GM23338 (cell line): ENCODE measurements around the gene TMEM222. TPM values are rescaled to one million over a fixed set of nuclear protein-coding genes. Genes with fewer than 3 reads are reported as not detected.
A peak's percentile ranks its signal among the peaks of the same experiment; 100 is the strongest.

Experiments used
- ATAC-seq: fragments of 200-7000 bp; cut with Tn5 transposase; 3 replicates; pipeline ENCODE4 v1.9.1; 2020
- DNase-seq: peaks from one replicate; pipeline ENCODE4 v3.0.0-alpha.2; 2015; ENCODE audit warnings: low spot score
- H2AFZ ChIP-seq: fragments of 200-600 bp; sonication (generic); 2 replicates; pipeline ENCODE4 v1.8.0; 2016; ENCODE audit warnings: antibody characterized with exemption, mild to moderate bottlenecking, moderate library complexity
- H3F3A ChIP-seq: fragments of 200-600 bp; sonication (generic); replicated peaks from 2 replicates; pipeline ENCODE4 v1.8.0; 2017; ENCODE audit warnings: antibody characterized with exemption, mixed run types, low read depth
- H3K27ac ChIP-seq: fragments of 200-600 bp; sonication (generic); 2 replicates; pipeline ENCODE4 v1.6.1; 2016; ENCODE audit warnings: low read depth
- H3K27me3 ChIP-seq: fragments of 200-600 bp; sonication (generic); 2 replicates; pipeline ENCODE4 v1.8.0; 2016; ENCODE audit warnings: mild to moderate bottlenecking, mixed run types, moderate library complexity; ENCODE audit not compliant: insufficient read depth
- H3K36me3 ChIP-seq: fragments of 200-600 bp; sonication (generic); 2 replicates; pipeline ENCODE4 v1.8.0; 2016; ENCODE audit warnings: mild to moderate bottlenecking; ENCODE audit not compliant: insufficient read depth
- H3K4me1 ChIP-seq: fragments of 200-600 bp; sonication (generic); 2 replicates; pipeline ENCODE4 v1.8.0; 2016; ENCODE audit warnings: mild to moderate bottlenecking, moderate library complexity; ENCODE audit not compliant: insufficient read depth
- H3K4me2 ChIP-seq: fragments of 200-600 bp; sonication (generic); 2 replicates; pipeline ENCODE4 v1.7.1; 2017; ENCODE audit warnings: mixed run types
- H3K4me3 ChIP-seq: fragments of 200-600 bp; sonication (generic); 2 replicates; pipeline ENCODE4 v1.6.1; 2016; ENCODE audit warnings: mixed run types
- H3K79me2 ChIP-seq: fragments of 200-600 bp; sonication (generic); replicated peaks from 2 replicates; pipeline ENCODE4 v1.8.0; 2017; ENCODE audit warnings: mild to moderate bottlenecking; ENCODE audit not compliant: insufficient read depth
- H3K9me2 ChIP-seq: fragments of 200-600 bp; sonication (generic); 2 replicates; pipeline ENCODE4 v1.8.0; 2017; ENCODE audit not compliant: insufficient read depth
- H4K20me1 ChIP-seq: fragments of 200-600 bp; sonication (generic); replicated peaks from 2 replicates; pipeline ENCODE4 v1.8.0; 2017; ENCODE audit warnings: mild to moderate bottlenecking; ENCODE audit not compliant: insufficient read depth
- H3K27ac Mint-ChIP-seq: 2 replicates; pipeline ENCODE4 v1.8.0; 2020; ENCODE audit warnings: inconsistent platforms, mild to moderate bottlenecking, moderate library complexity, mixed read lengths
- H3K27me3 Mint-ChIP-seq: 3 replicates; pipeline ENCODE4 v1.8.0; 2022; ENCODE audit warnings: low read depth, mild to moderate bottlenecking, moderate library complexity, mixed read lengths, inconsistent platforms; ENCODE audit not compliant: insufficient read depth, poor library complexity
- H3K36me3 Mint-ChIP-seq: 3 replicates; pipeline ENCODE4 v1.8.0; 2021; ENCODE audit warnings: low read depth, mild to moderate bottlenecking, inconsistent platforms, moderate library complexity, mixed read lengths
- H3K4me1 Mint-ChIP-seq: 3 replicates; pipeline ENCODE4 v1.8.0; 2020; ENCODE audit warnings: mild to moderate bottlenecking, inconsistent platforms, mixed read lengths
- H3K4me3 Mint-ChIP-seq: 3 replicates; pipeline ENCODE4 v1.8.0; 2021; ENCODE audit warnings: moderate library complexity, mild to moderate bottlenecking, inconsistent platforms, mixed read lengths
- H3K9me3 Mint-ChIP-seq: 3 replicates; pipeline ENCODE4 v1.8.0; 2020; ENCODE audit warnings: moderate library complexity, mild to moderate bottlenecking, inconsistent platforms, mixed read lengths
- CTCF ChIP-seq, 2 experiments: fragments of 200-600 bp in 1 of 2; sonication (generic) in 1 of 2; conservative IDR thresholded peaks; 2 replicates each; pipeline versions ENCODE4 v1.5.1 to v1.6.1; 2016 to 2017; ENCODE audit warnings: antibody characterized with exemption in 2 of 2, low read depth in 2 of 2, mild to moderate bottlenecking in 2 of 2, moderate library complexity in 1 of 2
- EZH2phosphoT487 ChIP-seq: fragments of 200-600 bp; sonication (generic); IDR thresholded peaks from one replicate; pipeline ENCODE4 v1.8.1; 2018; ENCODE audit warnings: antibody characterized with exemption; ENCODE audit not compliant: unreplicated experiment
- REST ChIP-seq: IDR thresholded peaks from one replicate; pipeline ENCODE4 v1.6.1; 2018; ENCODE audit warnings: antibody characterized with exemption; ENCODE audit not compliant: unreplicated experiment
- STAT1 ChIP-seq: IDR thresholded peaks from one replicate; pipeline ENCODE4 v1.6.1; 2016; ENCODE audit warnings: antibody characterized with exemption; ENCODE audit not compliant: unreplicated experiment
- ZNF331 ChIP-seq: fragments of 250-450 bp; sonication (Bioruptor Pico); IDR thresholded peaks from 2 replicates; pipeline ENCODE4 v1.5.0; 2020; ENCODE audit warnings: low read depth, mild to moderate bottlenecking, moderate library complexity
- polyA plus RNA-seq: library from polyadenylated mRNA; unstranded; fragments of >200 nt; fragmentation: Nextera tagmentation; extraction: Ambion mirVana; gene quantifications from 2 replicates; pipeline ENCODE4 v1.2.1, GENCODE V29; 2016
- total RNA-seq: library from RNA; depleted of rRNA; stranded (reverse); fragments of >200 nt; shearing (Covaris generic); gene quantifications from 2 replicates; pipeline ENCODE4 v1.2.3, GENCODE V29; 2014

Gene TMEM222
- total and polyA plus RNA-seq, 2 experiments from 2014 or later, result 17.8 to 22.6 TPM

GRCh38 chr1:27306892-27307761 is 14.8 kb upstream of the TMEM222 start (continued):
- TF ChIP-seq CTCF (conservative IDR thresholded peaks at IDR 0.05; ENCODE audit: low read depth in 2 of 2), result peak; percentile 50 to 73
- no peak for TF ChIP-seq ZNF331 (CRISPR knock-in tag)
- TF ChIP-seq EZH2phosphoT487, result no peak

GRCh38 chr1:27307874-27308598 is 13.9 kb upstream of the TMEM222 start:
- no peaks in the 10 kb centered on the region for H3K79me2 ChIP-seq
- H3K27me3 ChIP-seq, result no peaks in the 10 kb centered on the region
- H3K4me3 ChIP-seq, result peak overlapping the region; percentile 42; the same call in 1 of the 2 replicates
- H2AFZ ChIP-seq, result peak overlapping the region; percentile 89; the same call in 1 of the 2 replicates
- H3K4me1 ChIP-seq, result peaks cover 26% of the 10 kb centered on the region
- no peaks in the 10 kb centered on the region for H3K9me2 ChIP-seq
- Mint-ChIP-seq H3K9me3 (no peaks in the 10 kb centered on the region), H3K27ac (peak overlapping the region; percentile 93), H3K36me3 (no peaks in the 10 kb centered on the region), H3K4me3 (peak overlapping the region; percentile 57), H3K4me1 (peaks cover 28% of the 10 kb centered on the region), H3K27me3 (peaks cover 14% of the 10 kb centered on the region)
- peak overlapping the region; percentile 78 for H3K4me2 ChIP-seq
- H4K20me1 ChIP-seq, result no peaks in the 10 kb centered on the region
- no peaks in the 10 kb centered on the region for H3K36me3 ChIP-seq
- H3F3A ChIP-seq, result peaks cover 3% of the 10 kb centered on the region; the same call in 1 of the 2 replicates
- TF ChIP-seq CTCF (conservative IDR thresholded peaks at IDR 0.05; ENCODE audit: low read depth in 2 of 2), result peak in 1 of 2 experiments; percentile 18; a peak in 1 of 4 replicates
- TF ChIP-seq STAT1, result no peak
- ATAC-seq (peak; percentile 42), DNase-seq (peak; percentile 45)
- H3K27ac ChIP-seq, result peak overlapping the region; percentile 90

- H3K9me2 ChIP-seq, result no peaks in the 10 kb centered on the region
- no peak overlapping the region for H3K27ac ChIP-seq
- H3K36me3 Mint-ChIP-seq, result no peaks in the 10 kb centered on the region
- H3K79me2 ChIP-seq, result no peaks in the 10 kb centered on the region
- no peaks in the 10 kb centered on the region for H3K4me1 ChIP-seq
- peaks cover 4% of the 10 kb centered on the region; the same call in 1 of the 2 replicates for H3F3A ChIP-seq
- no peaks in the 10 kb centered on the region for H4K20me1 ChIP-seq
- H3K4me1 Mint-ChIP-seq, result peaks cover 4% of the 10 kb centered on the region; the same call in 2 of the 3 replicates
- DNase-seq, result no peak
- H3K27me3 Mint-ChIP-seq, result peaks cover 10% of the 10 kb centered on the region
- no peak overlapping the region for H3K4me3 ChIP-seq
- H3K36me3 ChIP-seq, result no peaks in the 10 kb centered on the region
- no peak overlapping the region for H3K27ac Mint-ChIP-seq
- no peak for ATAC-seq
- H3K4me3 Mint-ChIP-seq, result no peak overlapping the region
- no peaks in the 10 kb centered on the region for H3K9me3 Mint-ChIP-seq
- H3K4me2 ChIP-seq, result no peak overlapping the region
- peak overlapping the region; percentile 38; the same call in 1 of the 2 replicates for H2AFZ ChIP-seq
- no peaks in the 10 kb centered on the region for H3K27me3 ChIP-seq
- TF ChIP-seq REST (no peak), EZH2phosphoT487 (no peak)
Measured at GRCh38 chr1:27314169-27314568, 7.8 kb upstream of the TMEM222 start.
